ENCODE measurements around the gene CTCF. TPM values are rescaled to one million over a fixed set of nuclear protein-coding genes. Genes with fewer than 3 reads are reported as not detected.
A peak's percentile ranks its signal among the peaks of the same experiment; 100 is the strongest.

Gene CTCF
- total and polyA plus RNA-seq, 12 donors, result 11.9 to 31.0 (median 23.8) TPM

DNA sequence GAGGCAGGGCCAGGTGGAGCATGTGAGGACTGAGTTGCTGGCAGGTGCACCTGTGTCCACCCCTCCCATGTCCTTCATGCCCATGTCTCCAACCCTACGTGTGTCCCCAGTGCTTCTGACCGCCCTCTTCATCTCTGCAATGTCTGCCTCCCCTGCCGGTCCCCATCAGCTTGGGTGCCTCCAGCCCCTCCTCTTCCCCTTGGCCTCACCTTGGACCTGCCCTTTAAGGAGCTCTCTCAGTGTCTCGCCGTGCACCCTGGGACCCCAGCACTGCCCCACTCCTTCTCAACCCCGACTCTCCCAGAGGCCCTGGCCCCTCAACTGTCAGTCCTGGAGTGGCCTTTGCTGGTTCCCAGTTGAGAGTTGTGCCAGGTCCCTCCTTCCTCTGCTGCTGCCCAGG is 18.7 kb upstream of the CTCF start:
- no peak for DNase-seq
- Histone ChIP-seq H3K27me3 (no peaks in the 10 kb centered on the region), H3K36me3 (peaks cover 0 to 100% (median 80%) of the 10 kb centered on the region in 9 donors), H3K27ac (peak overlapping the region in 2 of 10 donors; percentile 20 to 36), H3K4me3 (no peak overlapping the region), H3K4me1 (peaks cover 22 to 96% (median 70%) of the 10 kb centered on the region in 9 donors), H3K9me3 (no peaks in the 10 kb centered on the region)
- 76% methylated on average over 6 of the region's 6 CpGs for WGBS, 2 donors
- intact Hi-C loops (cut with DNase I), result loop anchor here in 4 of 10 donors (10.0 kb wide), 2 partner anchors 101 to 401 kb away; partner anchors contain the start of genes CARMIL2 (in 3 of the 4) and LCAT (in 1 of the 4)
- ATAC-seq, result no peak
- no peak for TF ChIP-seq CTCF (IDR thresholded peaks at IDR 0.05)

GRCh38 chr16:67544329-67544841 is 17.9 kb upstream of the CTCF start:
- Histone ChIP-seq H3K4me1 (peaks cover 19 to 91% (median 64%) of the 10 kb centered on the region in 9 donors), H3K27ac (peak overlapping the region in 4 of 10 donors; percentile 10 to 61 (median 20)), H3K27me3 (no peaks in the 10 kb centered on the region), H3K36me3 (peaks cover 0 to 100% (median 76%) of the 10 kb centered on the region in 9 donors), H3K4me3 (no peak overlapping the region), H3K9me3 (no peaks in the 10 kb centered on the region)
- WGBS, 2 donors, result 78 to 84% methylated on average over 13 of the region's 13 CpGs
- intact Hi-C loops (cut with DNase I), result loop anchor here in 4 of 10 donors (10.0 kb wide), 2 partner anchors 100 to 400 kb away; partner anchors contain the start of genes CARMIL2 (in 3 of the 4) and LCAT (in 1 of the 4)
- peak in 2 of 9 donors; percentile 11 to 14 for TF ChIP-seq CTCF (IDR thresholded peaks at IDR 0.05)
- no peak for DNase-seq
- no peak for ATAC-seq

GRCh38 chr16:67544844-67545664 is 17.3 kb upstream of the CTCF start:
- H3K4me3 ChIP-seq, result no peak overlapping the region
- peaks cover 19 to 91% (median 62%) of the 10 kb centered on the region in 9 donors for H3K4me1 ChIP-seq
- DNase-seq, result no peak
- WGBS, 2 donors, result 73 to 77% methylated on average over 15 of the region's 15 CpGs
- no peaks in the 10 kb centered on the region for H3K27me3 ChIP-seq
- H3K36me3 ChIP-seq, result peaks cover 0 to 95% (median 69%) of the 10 kb centered on the region in 9 donors
- TF ChIP-seq CTCF (IDR thresholded peaks at IDR 0.05), result no peak
- peak overlapping the region in 4 of 10 donors; percentile 15 to 61 (median 43) for H3K27ac ChIP-seq
- intact Hi-C loops (cut with DNase I), result loop anchor here in 4 of 10 donors (10.0 kb wide), 2 partner anchors 100 to 400 kb away; partner anchors contain the start of genes CARMIL2 (in 3 of the 4) and LCAT (in 1 of the 4)
- no peaks in the 10 kb centered on the region for H3K9me3 ChIP-seq
- no peak for ATAC-seq

- no peak for ATAC-seq
- Histone ChIP-seq H3K27me3 (no peaks in the 10 kb centered on the region), H3K9me3 (no peaks in the 10 kb centered on the region), H3K36me3 (peaks cover 0 to 89% (median 63%) of the 10 kb centered on the region in 9 donors), H3K4me1 (peaks cover 19 to 89% (median 58%) of the 10 kb centered on the region in 9 donors), H3K27ac (peak overlapping the region in 4 of 10 donors; percentile 12 to 61 (median 46)), H3K4me3 (no peak overlapping the region)
- no peak for DNase-seq
- 79% methylated on average over 14 of the region's 14 CpGs for WGBS, 2 donors
- TF ChIP-seq CTCF (IDR thresholded peaks at IDR 0.05), result no peak
- intact Hi-C loops (cut with DNase I), result loop anchor here in 4 of 10 donors (10.0 kb wide), 2 partner anchors 99 to 399 kb away; partner anchors contain the start of genes CARMIL2 (in 3 of the 4) and LCAT (in 1 of the 4)
Measured at GRCh38 chr16:67545665-67546024, 16.7 kb upstream of the CTCF start.
